HL-60 (cell line): ENCODE data around the gene OR6S1.
A peak's percentile ranks its signal among the peaks of the same experiment; 100 is the strongest.

ENCODE experiments used
- DNase-seq, 2 experiments: peaks; one replicate each; pipeline ENCODE4 v3.0.0-alpha.2; 2010 to 2020; ENCODE audit warnings: low read depth in 1 of 2, low spot score in 1 of 2
- H3K27ac ChIP-seq: fragments of 250-450 bp; sonication (Bioruptor Pico); replicated peaks from 2 replicates; pipeline ENCODE4 v1.5.1; 2020; ENCODE audit warnings: mild to moderate bottlenecking, moderate library complexity
- H3K27me3 ChIP-seq: fragments of 250-450 bp; sonication (Bioruptor Pico); 2 replicates; pipeline ENCODE4 v1.5.1; 2021; ENCODE audit warnings: mild to moderate bottlenecking, moderate library complexity; ENCODE audit not compliant: insufficient read depth, poor library complexity, severe bottlenecking
- H3K4me3 ChIP-seq: replicated peaks from 2 replicates; pipeline ENCODE4 v1.5.1; 2011; ENCODE audit warnings: mild to moderate bottlenecking, control low read depth, low read length; ENCODE audit not compliant: insufficient read depth
- GABPA ChIP-seq: IDR thresholded peaks from 2 replicates; pipeline ENCODE4 v1.6.1; 2012; ENCODE audit warnings: low read depth
- POLR2AphosphoS5 ChIP-seq: IDR thresholded peaks from 2 replicates; pipeline ENCODE4 v1.6.1; 2012; ENCODE audit warnings: low read depth
- SPI1 ChIP-seq: IDR thresholded peaks from 2 replicates; pipeline ENCODE4 v1.6.1; 2012; ENCODE audit warnings: low read depth, mild to moderate bottlenecking, borderline replicate concordance
- TF ChIP-seq, protein P1 (sequence below): IDR thresholded peaks from 2 replicates; pipeline ENCODE4 v1.6.1; 2012; ENCODE audit warnings: low read depth; ENCODE audit not compliant: insufficient replicate concordance
- TF ChIP-seq, protein P2 (sequence below): IDR thresholded peaks from one replicate; pipeline ENCODE4 v1.5.1; 2011; ENCODE audit warnings: low read length, control low read depth, inconsistent platforms; ENCODE audit not compliant: insufficient read depth

The OR6S1 gene

GRCh38 chr14:20682127-20682434 lies 40.6 kb upstream of the OR6S1 start:
- no peaks in the 10 kb centered on the region for H3K27me3 ChIP-seq
- TF ChIP-seq GABPA: no peak
- TF ChIP-seq, protein P1, sequence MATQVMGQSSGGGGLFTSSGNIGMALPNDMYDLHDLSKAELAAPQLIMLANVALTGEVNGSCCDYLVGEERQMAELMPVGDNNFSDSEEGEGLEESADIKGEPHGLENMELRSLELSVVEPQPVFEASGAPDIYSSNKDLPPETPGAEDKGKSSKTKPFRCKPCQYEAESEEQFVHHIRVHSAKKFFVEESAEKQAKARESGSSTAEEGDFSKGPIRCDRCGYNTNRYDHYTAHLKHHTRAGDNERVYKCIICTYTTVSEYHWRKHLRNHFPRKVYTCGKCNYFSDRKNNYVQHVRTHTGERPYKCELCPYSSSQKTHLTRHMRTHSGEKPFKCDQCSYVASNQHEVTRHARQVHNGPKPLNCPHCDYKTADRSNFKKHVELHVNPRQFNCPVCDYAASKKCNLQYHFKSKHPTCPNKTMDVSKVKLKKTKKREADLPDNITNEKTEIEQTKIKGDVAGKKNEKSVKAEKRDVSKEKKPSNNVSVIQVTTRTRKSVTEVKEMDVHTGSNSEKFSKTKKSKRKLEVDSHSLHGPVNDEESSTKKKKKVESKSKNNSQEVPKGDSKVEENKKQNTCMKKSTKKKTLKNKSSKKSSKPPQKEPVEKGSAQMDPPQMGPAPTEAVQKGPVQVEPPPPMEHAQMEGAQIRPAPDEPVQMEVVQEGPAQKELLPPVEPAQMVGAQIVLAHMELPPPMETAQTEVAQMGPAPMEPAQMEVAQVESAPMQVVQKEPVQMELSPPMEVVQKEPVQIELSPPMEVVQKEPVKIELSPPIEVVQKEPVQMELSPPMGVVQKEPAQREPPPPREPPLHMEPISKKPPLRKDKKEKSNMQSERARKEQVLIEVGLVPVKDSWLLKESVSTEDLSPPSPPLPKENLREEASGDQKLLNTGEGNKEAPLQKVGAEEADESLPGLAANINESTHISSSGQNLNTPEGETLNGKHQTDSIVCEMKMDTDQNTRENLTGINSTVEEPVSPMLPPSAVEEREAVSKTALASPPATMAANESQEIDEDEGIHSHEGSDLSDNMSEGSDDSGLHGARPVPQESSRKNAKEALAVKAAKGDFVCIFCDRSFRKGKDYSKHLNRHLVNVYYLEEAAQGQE: peak; percentile 3
- no peak for DNase-seq
- H3K27ac ChIP-seq: no peak overlapping the region
- H3K4me3 ChIP-seq: peak overlapping the region; percentile 93

- TF ChIP-seq, protein P1: no peak
- TF ChIP-seq SPI1: no peak
- no peak for TF ChIP-seq POLR2AphosphoS5
- TF ChIP-seq GABPA: no peak
- TF ChIP-seq, protein P2, sequence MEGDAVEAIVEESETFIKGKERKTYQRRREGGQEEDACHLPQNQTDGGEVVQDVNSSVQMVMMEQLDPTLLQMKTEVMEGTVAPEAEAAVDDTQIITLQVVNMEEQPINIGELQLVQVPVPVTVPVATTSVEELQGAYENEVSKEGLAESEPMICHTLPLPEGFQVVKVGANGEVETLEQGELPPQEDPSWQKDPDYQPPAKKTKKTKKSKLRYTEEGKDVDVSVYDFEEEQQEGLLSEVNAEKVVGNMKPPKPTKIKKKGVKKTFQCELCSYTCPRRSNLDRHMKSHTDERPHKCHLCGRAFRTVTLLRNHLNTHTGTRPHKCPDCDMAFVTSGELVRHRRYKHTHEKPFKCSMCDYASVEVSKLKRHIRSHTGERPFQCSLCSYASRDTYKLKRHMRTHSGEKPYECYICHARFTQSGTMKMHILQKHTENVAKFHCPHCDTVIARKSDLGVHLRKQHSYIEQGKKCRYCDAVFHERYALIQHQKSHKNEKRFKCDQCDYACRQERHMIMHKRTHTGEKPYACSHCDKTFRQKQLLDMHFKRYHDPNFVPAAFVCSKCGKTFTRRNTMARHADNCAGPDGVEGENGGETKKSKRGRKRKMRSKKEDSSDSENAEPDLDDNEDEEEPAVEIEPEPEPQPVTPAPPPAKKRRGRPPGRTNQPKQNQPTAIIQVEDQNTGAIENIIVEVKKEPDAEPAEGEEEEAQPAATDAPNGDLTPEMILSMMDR: no peak
- Histone ChIP-seq H3K4me3 (peak overlapping the region; percentile 93), H3K27ac (no peak overlapping the region), H3K27me3 (no peaks in the 10 kb centered on the region)
- DNase-seq: peak; percentile 63 to 83
Observed at GRCh38 chr14:20681348-20682126, 40.0 kb upstream of the OR6S1 start.

- H3K4me3 ChIP-seq: peak overlapping the region; percentile 93
- no peak for TF ChIP-seq POLR2AphosphoS5
- TF ChIP-seq, protein P1: no peak
- TF ChIP-seq, protein P2: no peak
- no peak for TF ChIP-seq GABPA
- no peak overlapping the region for H3K27ac ChIP-seq
- H3K27me3 ChIP-seq: no peaks in the 10 kb centered on the region
- peak in 1 of 2 experiments; percentile 66 for DNase-seq
Observed at GRCh38 chr14:20680843-20681347, 39.4 kb upstream of the OR6S1 start.
